Cardiac muscle cell (in vitro differentiated cells and primary cell): ENCODE measurements around the gene NDUFA8. TPM values are rescaled to one million over a fixed set of nuclear protein-coding genes. Genes with fewer than 3 reads are reported as not detected.

Source experiments
- DNase-seq, 2 donors: peaks; one replicate each; pipeline versions ENCODE4 v3.0.0 to v3.0.0-alpha.2; 2010 to 2017; ENCODE audit warnings: low read depth in 1 of 2, low spot score in 1 of 2
- H3K27ac ChIP-seq: fragments of 200-600 bp; sonication (generic); 2 replicates; pipeline ENCODE4 v1.5.1; 2016
- H3K27me3 ChIP-seq: fragments of 200-600 bp; sonication (generic); 2 replicates; pipeline ENCODE4 v1.6.0; 2016; ENCODE audit warnings: control low read depth
- H3K36me3 ChIP-seq: fragments of 200-600 bp; sonication (generic); 2 replicates; pipeline ENCODE4 v1.5.1; 2016; ENCODE audit warnings: control low read depth
- H3K4me1 ChIP-seq: fragments of 200-600 bp; sonication (generic); 2 replicates; pipeline ENCODE4 v1.8.1; 2017; ENCODE audit warnings: low read depth, mild to moderate bottlenecking, mixed run types
- H3K4me3 ChIP-seq: fragments of 200-600 bp; sonication (generic); 2 replicates; pipeline ENCODE4 v1.5.1; 2016; ENCODE audit warnings: mild to moderate bottlenecking
- H3K9me3 ChIP-seq: fragments of 200-600 bp; sonication (generic); 2 replicates; pipeline ENCODE4 v1.5.1; 2017; ENCODE audit warnings: low read depth, mild to moderate bottlenecking, control low read depth
- CTCF ChIP-seq: IDR thresholded peaks from 2 replicates; pipeline ENCODE4 v1.5.1; 2012; ENCODE audit warnings: low read depth, mild to moderate bottlenecking, low read length
- polyA plus RNA-seq: library from polyadenylated mRNA; unstranded; fragments of >200 nt; fragmentation: Nextera tagmentation; extraction: Ambion mirVana; gene quantifications from 2 replicates; pipeline ENCODE4 v1.2.1, GENCODE V29; 2016
- total RNA-seq: library from RNA; depleted of rRNA; stranded (reverse); fragments of >200 nt; gene quantifications from 2 replicates; pipeline ENCODE4 v1.2.3, GENCODE V29; 2016

NDUFA8 gene
- total and polyA plus RNA-seq, 2 experiments from 2014 or later = 86.9 to 336 TPM

DNA sequence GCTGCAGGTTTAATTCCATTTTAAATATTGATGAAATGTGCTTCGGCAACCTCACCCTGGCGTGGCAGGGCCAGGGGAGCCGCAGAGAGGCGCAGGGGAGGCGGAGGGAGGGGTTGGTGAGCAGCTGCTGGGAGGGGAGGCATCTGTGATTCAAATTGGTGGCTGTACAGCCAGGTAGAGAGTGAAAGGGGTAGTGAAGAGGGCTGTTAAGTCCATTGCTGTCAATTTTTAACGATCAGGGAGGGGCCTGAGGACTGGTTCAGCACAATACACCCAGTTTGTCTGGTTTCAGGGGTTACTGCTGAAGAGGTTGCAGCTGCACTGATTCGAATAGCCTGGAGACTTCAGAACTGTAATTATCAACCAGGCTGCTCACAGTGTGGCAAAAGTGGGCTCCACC, 37.8 kb upstream of the NDUFA8 start:
- Histone ChIP-seq H3K36me3 (no peaks in the 10 kb centered on the region), H3K4me1 (no peaks in the 10 kb centered on the region), H3K27ac (no peak overlapping the region), H3K4me3 (no peak overlapping the region), H3K9me3 (no peaks in the 10 kb centered on the region), H3K27me3 (peaks cover 5% of the 10 kb centered on the region)
- DNase-seq = no peak
- TF ChIP-seq CTCF = no peak

GRCh38 chr9:122195875-122196274, 36.3 kb upstream of the NDUFA8 start:
- no peak for DNase-seq
- Histone ChIP-seq H3K4me1 (no peaks in the 10 kb centered on the region), H3K9me3 (no peaks in the 10 kb centered on the region), H3K36me3 (no peaks in the 10 kb centered on the region), H3K27me3 (peaks cover 5% of the 10 kb centered on the region), H3K27ac (no peak overlapping the region), H3K4me3 (no peak overlapping the region)
- no peak for TF ChIP-seq CTCF

GRCh38 chr9:122193651-122194050, 34.1 kb upstream of the NDUFA8 start:
- H3K27ac ChIP-seq = no peak overlapping the region
- H3K27me3 ChIP-seq = peaks cover 5% of the 10 kb centered on the region
- no peaks in the 10 kb centered on the region for H3K9me3 ChIP-seq
- no peaks in the 10 kb centered on the region for H3K4me1 ChIP-seq
- no peak overlapping the region for H3K4me3 ChIP-seq
- no peak for TF ChIP-seq CTCF
- DNase-seq = no peak
- no peaks in the 10 kb centered on the region for H3K36me3 ChIP-seq

DNA sequence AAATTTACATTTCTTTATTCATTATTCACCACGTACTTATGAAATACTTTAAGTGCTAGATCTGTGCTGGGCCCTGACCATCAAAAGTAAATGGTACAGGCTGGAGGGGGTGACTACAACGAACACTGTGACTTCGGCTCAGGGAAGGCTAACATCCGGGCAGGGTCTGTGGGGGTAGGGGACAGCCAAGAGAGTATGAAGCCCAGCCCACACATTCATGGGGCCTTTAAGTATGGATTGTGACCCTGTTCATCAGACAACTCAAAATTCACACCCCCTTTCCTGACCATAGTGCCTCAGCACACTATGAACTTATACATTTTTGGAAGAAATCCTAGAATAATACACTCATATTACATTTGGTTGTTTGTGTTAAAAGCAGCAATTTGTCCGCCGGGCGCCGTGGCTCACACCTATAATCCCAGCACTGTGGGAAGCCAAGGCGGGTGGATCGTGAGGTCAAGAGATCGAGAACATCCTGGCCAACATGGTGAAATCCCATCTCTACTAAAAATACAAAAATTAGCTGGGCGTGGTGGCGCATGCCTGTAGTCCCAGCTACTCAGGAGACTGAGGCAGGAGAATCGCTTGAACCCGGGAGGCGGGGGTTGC, 33.4 kb upstream of the NDUFA8 start:
- Histone ChIP-seq H3K4me3 (no peak overlapping the region), H3K27ac (no peak overlapping the region), H3K36me3 (no peaks in the 10 kb centered on the region), H3K4me1 (no peaks in the 10 kb centered on the region), H3K9me3 (no peaks in the 10 kb centered on the region), H3K27me3 (peaks cover 5% of the 10 kb centered on the region)
- no peak for TF ChIP-seq CTCF
- DNase-seq = no peak

DNA sequence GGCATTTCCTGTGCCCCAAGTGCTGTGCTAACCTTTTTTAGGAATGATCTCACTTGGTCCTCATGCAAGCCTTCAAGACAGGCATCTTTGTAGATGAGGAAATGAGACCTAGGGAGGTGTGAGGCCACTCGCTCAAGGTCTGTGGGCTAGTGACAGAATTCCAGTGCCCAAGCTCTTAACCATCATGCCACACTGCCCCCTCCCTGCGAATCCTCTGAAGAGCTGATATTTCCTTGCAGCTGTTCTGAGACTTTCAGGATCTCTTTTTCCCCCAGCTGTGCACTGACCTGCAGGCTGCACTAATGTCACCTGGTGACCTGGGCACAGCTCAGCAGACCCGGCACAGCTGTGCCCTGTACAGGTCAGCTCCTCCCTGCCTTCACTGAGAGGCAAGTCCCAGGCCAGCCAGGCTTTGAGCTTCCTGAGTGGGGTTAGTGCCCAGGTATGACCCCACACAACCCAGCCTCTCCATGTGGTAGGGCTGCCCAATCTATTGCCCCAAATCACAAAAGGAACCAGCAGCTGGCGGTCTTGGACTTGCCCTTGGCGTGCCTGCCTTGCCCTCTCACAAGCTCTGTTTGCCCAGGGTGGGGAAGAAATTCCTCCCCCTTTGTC, 32.8 kb upstream of the NDUFA8 start:
- Histone ChIP-seq H3K36me3 (no peaks in the 10 kb centered on the region), H3K9me3 (no peaks in the 10 kb centered on the region), H3K27me3 (peaks cover 5% of the 10 kb centered on the region), H3K4me1 (no peaks in the 10 kb centered on the region), H3K27ac (no peak overlapping the region), H3K4me3 (no peak overlapping the region)
- DNase-seq = no peak
- TF ChIP-seq CTCF = no peak
